UCSD-AML1 (cell line): Measurements from ENCODE around the gene SPSB2.

Experiments
- DNase-seq: peaks from one replicate; lab custom pipeline; 2025; ENCODE audit not compliant: unreplicated experiment; lab: John Stamatoyannopoulos, UW

SPSB2 gene

GRCh38 chr12:6821591-6822425 lies 51.3 kb downstream of the SPSB2 start, which contains the start of gene GPR162:
Gene GPR162 (plus strand): TSS chr12:6821821. CDS start chr12:6823899, 2,078 bp downstream.
- DNase-seq = peak; percentile 76
